GM21619 (cell line): Measurements from ENCODE around the gene MTCL1.

Experiments
- ATAC-seq: cut with Tn5 transposase; IDR thresholded peaks from one replicate; pipeline ENCODE4 v1.9.1; 2021; ENCODE audit not compliant: unreplicated experiment

MTCL1 gene

GRCh38 chr18:8788503-8789429 lies 83.4 kb downstream of the MTCL1 start:
- ATAC-seq: no peak

GRCh38 chr18:8791171-8791651 lies 85.9 kb downstream of the MTCL1 start:
- ATAC-seq: no peak

DNA sequence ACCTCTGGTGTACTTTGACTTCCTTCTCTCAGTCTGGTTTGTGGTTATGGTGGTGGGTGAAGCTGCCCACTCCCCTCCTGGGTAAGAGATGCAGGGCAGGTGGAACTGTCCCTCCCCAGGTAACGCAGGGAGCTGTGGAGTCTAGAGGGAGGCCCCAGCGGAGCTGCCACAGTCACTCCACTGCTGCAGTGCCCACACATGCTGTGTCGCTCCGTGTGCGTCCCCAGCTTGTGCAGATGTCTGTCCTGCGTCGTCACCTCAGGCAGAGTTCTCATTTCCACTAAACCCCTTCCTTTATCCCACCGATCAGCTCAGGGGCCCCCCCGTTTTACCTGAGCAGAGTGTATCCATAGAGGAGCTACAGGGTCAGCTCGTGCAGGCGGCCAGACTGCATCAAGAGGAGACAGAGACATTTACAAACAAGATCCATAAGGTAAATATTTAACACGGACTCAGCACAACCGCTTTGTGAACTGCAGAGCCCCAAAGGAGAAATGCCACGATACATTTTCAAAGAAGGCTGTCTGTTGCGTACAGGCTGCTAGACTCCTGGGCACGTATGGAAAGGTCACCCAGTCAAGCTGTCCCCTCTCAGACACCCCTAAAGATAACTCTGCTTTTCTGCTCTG lies 87.4 kb downstream of the MTCL1 start:
- no peak for ATAC-seq

- no peak for ATAC-seq
Measured at GRCh38 chr18:8793445-8794155, 88.2 kb downstream of the MTCL1 start.

DNA sequence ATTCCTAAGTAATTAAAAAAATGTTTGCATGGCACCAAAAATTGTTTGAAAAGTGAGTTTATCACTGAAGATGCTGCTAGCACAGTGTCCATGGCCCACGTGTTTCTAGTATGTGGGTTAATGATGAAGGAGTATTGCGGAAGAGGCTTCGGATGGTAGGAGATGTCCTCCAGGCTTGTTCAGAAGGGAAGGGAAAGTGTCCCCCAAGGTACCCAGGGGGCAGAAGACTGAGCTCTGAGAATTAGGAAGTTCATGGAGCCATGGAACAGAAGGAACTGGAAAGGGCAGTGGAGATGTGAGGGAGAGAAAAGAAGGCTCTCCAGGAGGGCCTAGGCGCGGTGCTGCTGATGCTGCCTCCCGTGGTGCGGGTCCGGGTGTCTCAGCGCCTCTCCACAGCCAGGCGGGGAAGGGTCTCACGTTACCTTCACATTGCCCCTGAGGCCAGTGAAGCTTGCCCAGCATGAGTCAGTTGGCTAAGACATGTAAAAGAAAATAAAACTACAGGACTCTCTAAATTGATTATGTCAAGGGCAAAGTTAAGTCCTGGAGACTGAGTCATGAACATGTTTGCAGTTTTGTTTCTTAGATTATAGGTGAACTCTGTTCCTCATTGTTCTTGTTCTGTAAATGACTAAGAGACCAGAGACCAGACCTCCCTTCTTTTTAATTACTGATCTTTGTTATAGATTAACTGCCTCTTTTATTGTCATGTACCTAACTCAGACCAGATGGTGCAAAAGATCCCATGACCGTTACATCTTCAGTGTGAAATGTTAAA lies 89.0 kb downstream of the MTCL1 start:
- ATAC-seq: no peak

DNA sequence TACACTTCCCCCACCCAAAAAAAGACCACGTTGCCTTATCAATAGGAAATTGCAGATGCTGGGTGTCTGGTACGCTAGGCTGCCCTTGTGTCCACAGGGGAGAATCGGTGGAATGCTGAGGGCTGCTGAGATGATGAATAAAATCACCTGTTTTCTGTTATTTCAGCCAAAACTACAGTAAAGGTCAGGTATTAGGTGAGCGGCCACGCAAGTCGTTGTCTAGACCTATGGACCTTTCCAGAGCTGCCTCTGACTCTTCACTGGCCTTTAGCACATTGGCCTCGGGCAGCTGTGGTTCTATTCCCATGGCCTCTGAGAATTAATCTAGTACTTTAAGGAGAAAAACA lies 89.6 kb downstream of the MTCL1 start:
- ATAC-seq: no peak

DNA sequence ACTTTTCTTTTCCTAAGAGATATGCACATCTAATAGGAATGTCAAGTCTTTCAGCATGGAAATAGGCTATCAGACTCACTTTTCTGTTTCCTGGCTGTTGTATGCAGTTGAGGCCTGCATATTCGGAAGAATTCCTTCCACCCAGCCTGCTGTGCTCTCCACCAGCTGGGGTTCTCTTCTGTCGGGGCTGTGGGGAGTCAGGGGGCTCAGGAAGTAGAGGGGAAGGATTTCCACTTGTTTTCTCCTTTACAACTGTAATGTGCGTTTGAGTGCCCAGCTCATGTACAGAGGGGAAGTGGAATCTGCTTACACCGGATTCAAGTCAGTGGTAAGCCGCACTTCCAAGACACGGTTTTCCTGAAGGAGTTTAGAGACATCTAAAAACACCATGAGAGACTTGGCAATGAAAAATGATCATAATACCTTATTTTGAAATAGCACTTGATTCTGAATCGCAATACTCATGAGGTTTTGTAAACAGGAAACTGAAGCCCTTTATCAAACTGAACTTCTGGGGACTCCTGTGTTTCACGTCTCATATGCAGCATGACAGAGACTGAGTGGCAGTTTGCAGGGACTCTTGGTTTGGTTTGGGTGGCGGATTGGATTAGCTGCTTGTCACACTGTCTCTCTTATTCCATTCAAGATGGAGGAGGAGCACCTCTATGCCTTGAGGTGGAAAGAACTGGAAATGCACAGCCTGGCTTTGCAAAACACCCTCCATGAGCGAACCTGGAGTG lies 90.4 kb downstream of the MTCL1 start:
- ATAC-seq: no peak

GRCh38 chr18:8797206-8797605 lies 91.8 kb downstream of the MTCL1 start:
- ATAC-seq: no peak

DNA sequence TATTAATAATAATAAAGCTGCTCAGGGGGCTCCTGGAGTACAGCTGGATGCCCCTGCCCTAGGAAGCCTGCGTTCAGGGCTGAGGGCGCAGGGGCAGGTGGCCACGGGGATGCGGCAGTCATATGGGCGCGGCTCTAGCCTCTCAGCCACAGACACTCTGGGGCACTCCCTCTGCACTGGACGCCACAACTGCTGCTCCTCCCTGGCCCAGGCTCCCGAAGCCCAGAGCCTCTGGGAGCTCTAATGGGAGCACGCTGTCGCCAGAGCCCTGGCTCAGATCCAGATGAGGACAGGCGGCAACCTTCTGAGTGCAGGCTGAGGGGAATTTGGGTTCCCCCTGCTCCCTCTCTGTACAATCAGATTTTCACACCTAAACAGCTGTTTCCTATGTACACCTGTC lies 93.6 kb downstream of the MTCL1 start:
- ATAC-seq: no peak

- no peak for ATAC-seq
Measured at GRCh38 chr18:8799596-8800441, 94.5 kb downstream of the MTCL1 start.

GRCh38 chr18:8800445-8800844 lies 95.1 kb downstream of the MTCL1 start:
- no peak for ATAC-seq

- no peak for ATAC-seq
Measured at GRCh38 chr18:8800876-8801262, 95.5 kb downstream of the MTCL1 start.

DNA sequence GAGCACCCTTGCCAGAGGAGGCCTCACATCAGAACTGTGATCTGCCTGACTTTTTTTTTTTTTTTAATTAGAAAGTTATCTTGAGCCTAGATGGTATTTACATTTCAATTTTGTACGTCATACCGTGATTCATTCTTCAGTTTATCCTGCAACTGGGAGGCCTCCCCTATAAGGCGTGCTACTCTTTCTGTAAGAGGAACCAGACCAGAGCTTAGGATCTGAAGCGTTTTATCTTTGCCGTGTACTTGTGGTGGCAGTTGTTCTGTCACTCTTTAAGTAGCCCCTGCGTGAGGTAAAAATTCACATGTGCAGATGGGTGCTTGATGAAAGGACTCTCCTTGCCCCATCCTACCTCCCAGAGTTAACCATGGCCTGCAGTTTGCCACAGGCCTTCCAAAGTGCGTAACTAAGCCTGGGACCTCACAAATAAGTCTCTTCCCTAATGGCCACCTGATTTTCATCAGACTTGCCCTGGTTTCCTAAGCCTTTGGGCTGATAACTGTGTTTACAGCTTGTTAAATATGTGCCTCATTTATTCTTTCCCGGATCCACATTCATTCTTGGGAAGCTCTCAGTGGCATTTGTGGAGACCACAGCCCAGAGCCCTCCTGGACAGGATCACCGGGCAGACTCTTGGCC lies 96.0 kb downstream of the MTCL1 start:
- ATAC-seq: no peak

GRCh38 chr18:8802017-8802672 lies 96.8 kb downstream of the MTCL1 start:
- no peak for ATAC-seq

GRCh38 chr18:8803063-8803795 lies 97.9 kb downstream of the MTCL1 start:
- no peak for ATAC-seq

- no peak for ATAC-seq
Measured at GRCh38 chr18:8803957-8804356, 98.6 kb downstream of the MTCL1 start.

DNA sequence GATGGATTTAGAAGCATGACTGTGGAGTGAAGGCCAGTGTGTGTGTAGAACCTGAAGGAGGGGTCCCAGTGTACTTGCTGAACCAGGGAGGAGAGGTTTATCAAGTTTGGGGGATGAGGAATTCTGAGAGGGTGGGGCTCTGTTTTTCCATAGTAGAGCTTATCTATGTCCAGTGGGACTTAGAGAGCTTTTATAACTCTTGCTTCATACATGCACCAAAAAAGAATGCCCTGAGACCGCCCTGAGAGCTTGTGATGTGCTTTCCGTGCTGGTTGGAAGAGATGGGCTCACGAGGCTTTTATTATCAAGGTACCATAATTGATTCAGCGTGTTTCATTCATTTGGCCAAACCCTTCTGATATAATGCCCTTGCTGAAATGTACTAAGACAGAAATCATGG lies 100.2 kb downstream of the MTCL1 start:
- no peak for ATAC-seq
